Measurements from ENCODE around the gene CCER1.

Gene CCER1, protein sequence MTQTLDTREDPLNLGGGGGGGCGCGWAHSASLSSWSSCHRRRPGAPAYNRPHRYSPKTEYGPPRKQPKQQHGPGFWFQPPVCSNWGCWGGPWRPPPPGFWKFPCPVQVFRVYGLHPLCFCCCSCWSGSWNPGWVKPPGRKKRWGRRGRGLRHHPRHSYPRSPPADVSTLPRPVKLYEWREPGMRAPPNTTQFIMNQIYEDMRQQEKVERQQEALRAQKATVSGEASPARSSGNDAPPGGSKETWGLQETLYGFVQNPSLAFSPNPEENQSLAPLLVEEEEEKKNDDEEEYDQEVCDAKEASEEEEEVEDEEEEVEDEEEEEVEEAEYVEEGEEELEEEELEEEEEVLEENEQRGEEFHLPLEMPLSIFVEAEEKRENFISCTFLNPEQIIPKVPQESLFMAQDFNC

DNA sequence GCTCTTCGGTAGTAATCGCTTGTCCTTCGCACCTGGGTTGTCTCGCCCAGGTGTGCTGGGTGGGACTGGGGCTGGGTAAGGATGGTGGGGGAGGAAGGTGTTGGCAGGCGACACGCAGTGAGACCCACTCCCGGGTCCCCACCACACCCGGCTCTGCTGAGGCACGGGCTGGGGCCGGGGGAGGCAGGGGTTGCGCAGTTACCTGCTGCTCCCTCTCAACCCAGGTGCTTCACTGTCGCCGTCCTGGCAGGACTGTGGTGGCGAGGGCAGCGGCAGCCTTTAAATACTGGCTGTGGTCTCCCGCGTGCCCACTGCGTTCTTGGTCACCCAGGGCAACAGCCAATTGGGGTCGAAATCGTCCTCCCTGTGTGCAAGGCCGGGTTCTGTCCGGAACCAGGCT is at the start of gene CCER1:
TSS of gene CCER1 (minus strand) at position 256 of the 400 bp plus-strand sequence. CDS start 434 bp downstream, outside the sequence.
- Histone ChIP-seq H3K4me3 (ENCODE audit: severe bottlenecking) (no peak within 1 kb of the TSS), H3K9me3 (ENCODE audit: severe bottlenecking) (no peaks in the 10 kb centered on the region), H3K4me1 (ENCODE audit: insufficient read depth, poor library complexity, severe bottlenecking) (no peaks in the 10 kb centered on the region), H3K27ac (ENCODE audit: poor library complexity, severe bottlenecking) (no peak within 1 kb of the TSS), H3K36me3 (ENCODE audit: low read depth) (no peaks in the 10 kb centered on the region), H3K27me3 (ENCODE audit: insufficient read depth, poor library complexity, severe bottlenecking) (no peaks in the 10 kb centered on the region)
- no peak for ATAC-seq (ENCODE audit: low read depth)
- DNase-seq (ENCODE audit: low spot score): no peak
- no peak for TF ChIP-seq CTCF (IDR thresholded peaks at IDR 0.05; ENCODE audit: poor library complexity, severe bottlenecking)

GRCh38 chr12:91003737-91004136 is 48.8 kb upstream of the CCER1 start:
- Histone ChIP-seq H3K4me1 (ENCODE audit: insufficient read depth, poor library complexity, severe bottlenecking) (peaks cover 7% of the 10 kb centered on the region), H3K9me3 (ENCODE audit: severe bottlenecking) (no peaks in the 10 kb centered on the region), H3K36me3 (ENCODE audit: low read depth) (no peaks in the 10 kb centered on the region), H3K27ac (ENCODE audit: poor library complexity, severe bottlenecking) (no peak overlapping the region), H3K4me3 (ENCODE audit: severe bottlenecking) (no peak overlapping the region), H3K27me3 (ENCODE audit: insufficient read depth, poor library complexity, severe bottlenecking) (peaks cover 6% of the 10 kb centered on the region)
- no peak for TF ChIP-seq CTCF (IDR thresholded peaks at IDR 0.05; ENCODE audit: poor library complexity, severe bottlenecking)
- ATAC-seq (ENCODE audit: low read depth) (no peak), DNase-seq (ENCODE audit: low spot score) (no peak)

- Histone ChIP-seq H3K9me3 (ENCODE audit: severe bottlenecking) (no peaks in the 10 kb centered on the region), H3K4me1 (ENCODE audit: insufficient read depth, poor library complexity, severe bottlenecking) (peaks cover 7% of the 10 kb centered on the region), H3K27me3 (ENCODE audit: insufficient read depth, poor library complexity, severe bottlenecking) (peaks cover 6% of the 10 kb centered on the region), H3K27ac (ENCODE audit: poor library complexity, severe bottlenecking) (no peak overlapping the region), H3K36me3 (ENCODE audit: low read depth) (no peaks in the 10 kb centered on the region), H3K4me3 (ENCODE audit: severe bottlenecking) (no peak overlapping the region)
- no peak for TF ChIP-seq CTCF (IDR thresholded peaks at IDR 0.05; ENCODE audit: poor library complexity, severe bottlenecking)
- DNase-seq (ENCODE audit: low spot score) (no peak), ATAC-seq (ENCODE audit: low read depth) (no peak)
Measured at GRCh38 chr12:91001306-91001705, 46.3 kb upstream of the CCER1 start.

- no peak for TF ChIP-seq CTCF (IDR thresholded peaks at IDR 0.05; ENCODE audit: poor library complexity, severe bottlenecking)
- H3K4me3 ChIP-seq (ENCODE audit: severe bottlenecking): no peak overlapping the region
- ATAC-seq (ENCODE audit: low read depth) (peak; percentile 61; the same call in 2 of the 3 replicates), DNase-seq (ENCODE audit: low spot score) (no peak)
- no peaks in the 10 kb centered on the region for H3K36me3 ChIP-seq (ENCODE audit: low read depth)
- H3K27me3 ChIP-seq (ENCODE audit: insufficient read depth, poor library complexity, severe bottlenecking): peaks cover 6% of the 10 kb centered on the region
- H3K27ac ChIP-seq (ENCODE audit: poor library complexity, severe bottlenecking): no peak overlapping the region
- no peaks in the 10 kb centered on the region for H3K9me3 ChIP-seq (ENCODE audit: severe bottlenecking)
- peaks cover 7% of the 10 kb centered on the region for H3K4me1 ChIP-seq (ENCODE audit: insufficient read depth, poor library complexity, severe bottlenecking)
Measured at GRCh38 chr12:90999966-91000365, 45.0 kb upstream of the CCER1 start.

DNA sequence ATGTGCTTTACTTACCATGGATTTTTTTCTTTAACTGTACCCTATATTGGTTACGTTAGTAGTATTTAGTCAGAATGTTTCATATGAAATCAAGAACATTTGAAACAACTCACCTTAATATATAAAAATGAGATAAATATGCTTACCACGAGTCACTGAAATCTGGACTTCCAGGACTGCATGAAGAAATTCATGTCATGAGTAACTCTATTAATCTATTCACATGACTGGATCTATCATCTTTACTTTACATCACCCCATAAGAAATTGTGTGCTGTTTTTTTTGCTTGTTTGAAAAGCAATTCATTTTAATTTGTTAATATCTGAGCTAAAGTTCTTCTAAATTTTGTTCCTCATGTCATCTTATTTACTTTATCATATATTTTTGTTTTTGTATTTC is 44.6 kb upstream of the CCER1 start:
- peaks cover 7% of the 10 kb centered on the region for H3K4me1 ChIP-seq (ENCODE audit: insufficient read depth, poor library complexity, severe bottlenecking)
- no peak for TF ChIP-seq CTCF (IDR thresholded peaks at IDR 0.05; ENCODE audit: poor library complexity, severe bottlenecking)
- no peaks in the 10 kb centered on the region for H3K9me3 ChIP-seq (ENCODE audit: severe bottlenecking)
- DNase-seq (ENCODE audit: low spot score): no peak
- no peak for ATAC-seq (ENCODE audit: low read depth)
- no peak overlapping the region for H3K27ac ChIP-seq (ENCODE audit: poor library complexity, severe bottlenecking)
- H3K36me3 ChIP-seq (ENCODE audit: low read depth): no peaks in the 10 kb centered on the region
- peaks cover 5% of the 10 kb centered on the region for H3K27me3 ChIP-seq (ENCODE audit: insufficient read depth, poor library complexity, severe bottlenecking)
- H3K4me3 ChIP-seq (ENCODE audit: severe bottlenecking): no peak overlapping the region
